ENCODE data around the gene PLEKHG4B. TPM values are rescaled to one million over a fixed set of nuclear protein-coding genes. Genes with fewer than 3 reads are reported as not detected.

Gene PLEKHG4B
- total and polyA plus RNA-seq, 2 of the 8 experiments (the other 6 are each of a cell fraction or from before 2014, with no cell fraction given) = 31.1 to 43.6 TPM

DNA sequence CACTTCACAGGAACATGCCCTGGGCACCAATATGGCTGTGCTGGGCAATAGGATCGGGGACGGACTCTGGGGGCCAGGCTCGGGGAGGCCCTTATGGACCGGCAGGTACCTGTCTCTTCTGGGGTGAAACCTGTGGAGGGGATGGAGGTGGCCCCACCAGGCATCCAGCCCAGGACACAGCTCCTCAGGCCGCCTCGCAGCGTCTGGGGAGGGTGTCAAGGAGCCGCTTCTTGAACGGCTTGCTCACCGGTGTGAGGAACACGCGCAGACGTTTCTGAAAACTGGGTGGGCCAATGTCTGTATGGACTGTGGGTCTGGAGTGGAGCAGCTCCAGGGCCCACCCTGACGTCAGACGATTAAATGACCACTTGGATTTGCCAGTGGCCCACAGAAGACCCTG, 45.8 kb downstream of the PLEKHG4B start:
- Histone ChIP-seq H3K23me2 (ENCODE audit: low read depth, low read length) (0 out of 2 replicates have a peak, but pooled peaks cover 3% of the 10 kb centered on the region), H3K4me2 (ENCODE audit: insufficient read depth in 1 of 2, low read depth in 2 of 2, low read length in 2 of 2) (no peak overlapping the region), H3K27me3 (replicated peaks in 1 of 4; ENCODE audit: control insufficient read depth in 3 of 4, extremely low read depth in 1 of 4, insufficient read depth in 3 of 4, low read length in 3 of 4) (no peaks in the 10 kb centered on the region), H2AK5ac (ENCODE audit: low read depth, low read length) (no peak overlapping the region), H3K18ac (ENCODE audit: extremely low read depth, low read length) (no peak overlapping the region), H4K20me1 (replicated peaks in 1 of 2; ENCODE audit: control insufficient read depth in 1 of 2, insufficient read depth in 2 of 2, low read length in 2 of 2) (peaks cover 8 to 18% of the 10 kb centered on the region in 2 experiments), H4K5ac (ENCODE audit: insufficient read length, low read depth, low read length) (no peak overlapping the region), H3K14ac (ENCODE audit: insufficient read length) (no peak overlapping the region), H3K23ac (ENCODE audit: insufficient read length) (no peak overlapping the region), H3K56ac (replicated peaks; ENCODE audit: insufficient read length, low read depth, low read length) (no peak overlapping the region), H3K4me3 (ENCODE audit: extremely low read depth in 1 of 4, insufficient read depth in 2 of 4, low read depth in 3 of 4, low read length in 4 of 4) (no peak overlapping the region), H3K9me3 (ENCODE audit: insufficient read depth in 2 of 2, low read depth in 1 of 2, low read length in 1 of 2) (no peaks in the 10 kb centered on the region), H2BK5ac (ENCODE audit: low read depth, low read length) (no peak overlapping the region), H3K79me1 (ENCODE audit: low read depth, low read length) (peaks cover 10% of the 10 kb centered on the region), H2BK20ac (ENCODE audit: low read length) (no peak overlapping the region), H4K91ac (replicated peaks; ENCODE audit: insufficient read length, low read length) (no peak overlapping the region), H2BK15ac (ENCODE audit: low read length) (no peak overlapping the region), H3K79me2 (ENCODE audit: control insufficient read depth in 1 of 2, insufficient read depth in 2 of 2, low read length in 2 of 2) (peaks cover 0 to 29% of the 10 kb centered on the region in 2 experiments; a peak in 3 of 4 replicates), H3K36me3 (ENCODE audit: control insufficient read depth in 2 of 4, insufficient read depth in 4 of 4, low read length in 3 of 4) (peaks cover 5 to 23% (median 11%) of the 10 kb centered on the region in 4 experiments; a peak in 7 of 8 replicates), H2BK120ac (replicated peaks; ENCODE audit: low read depth, low read length) (no peak overlapping the region), H3K4me1 (replicated peaks in 1 of 4; ENCODE audit: control insufficient read depth in 3 of 4, insufficient read depth in 4 of 4, low read length in 3 of 4) (peaks cover 0 to 6% (median 2%) of the 10 kb centered on the region in 4 experiments; a peak in 5 of 7 replicates), H3K27ac (ENCODE audit: low read depth, low read length) (no peak overlapping the region), H3K4ac (replicated peaks; ENCODE audit: insufficient read length, low read depth, low read length) (no peak overlapping the region), H4K8ac (ENCODE audit: extremely low read depth, insufficient read depth, low read length) (no peak overlapping the region), H3K9ac (replicated peaks in 1 of 4; ENCODE audit: extremely low read depth in 1 of 4, low read depth in 3 of 4, low read length in 3 of 4) (no peak overlapping the region), H2AFZ (ENCODE audit: low read length) (no peak overlapping the region), H2BK12ac (ENCODE audit: low read depth, low read length) (no peak overlapping the region)
- FAIRE-seq (no peak), DNase-seq (ENCODE audit: low read depth in 1 of 2, low spot score in 2 of 2) (no peak)
- POLR2A ChIA-PET (ENCODE audit: partially characterized antibody) = interaction anchor here (0.6 to 1.2 kb wide), 4 partner anchors 12 to 50 kb away, joined by 3 read pairs; no protein-coding TSS in a partner anchor
- CTCF ChIA-PET (ENCODE audit: partially characterized antibody) = interaction anchor here (0.9 to 1.7 kb wide), 5 partner anchors 8 to 32 kb away, joined by 3 to 4 read pairs (median 3); no protein-coding TSS in a partner anchor
- TF ChIP-seq TCF12 (IDR thresholded peaks at IDR 0.05; ENCODE audit: low read depth, low read length) = no peak
- no peak for TF ChIP-seq SP1 (IDR thresholded peaks at IDR 0.05; ENCODE audit: low read depth, low read length)
- no peak for TF ChIP-seq TAF1 (IDR thresholded peaks at IDR 0.05; ENCODE audit: low read depth, low read length)
- TF ChIP-seq JUND (IDR thresholded peaks at IDR 0.05; ENCODE audit: low read length) = no peak
- no peak for TF ChIP-seq CBX5 (IDR thresholded peaks at IDR 0.05; ENCODE audit: low read depth, low read length)
- no peak for TF ChIP-seq MAFK (IDR thresholded peaks at IDR 0.05; ENCODE audit: low read depth, low read length)
- TF ChIP-seq, protein P1, sequence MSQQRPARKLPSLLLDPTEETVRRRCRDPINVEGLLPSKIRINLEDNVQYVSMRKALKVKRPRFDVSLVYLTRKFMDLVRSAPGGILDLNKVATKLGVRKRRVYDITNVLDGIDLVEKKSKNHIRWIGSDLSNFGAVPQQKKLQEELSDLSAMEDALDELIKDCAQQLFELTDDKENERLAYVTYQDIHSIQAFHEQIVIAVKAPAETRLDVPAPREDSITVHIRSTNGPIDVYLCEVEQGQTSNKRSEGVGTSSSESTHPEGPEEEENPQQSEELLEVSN (IDR thresholded peaks at IDR 0.05) = no peak
- TF ChIP-seq POU5F1 (IDR thresholded peaks at IDR 0.05; ENCODE audit: low read depth, low read length) = no peak
- 90% methylated on average over 11 of the region's 15 CpGs; no CpG with 5 or more reads in 1 of the 2 experiments for WGBS, 2 experiments (ENCODE audit: extremely low coverage in 1 of 2, insufficient coverage in 1 of 2, insufficient read length in 1 of 2, insufficient replicate concordance in 2 of 2, low coverage in 1 of 2, low lambda C conversion rate in 2 of 2, missing lambda C conversion rate in 1 of 2)
